ENCODE measurements around the gene RUFY3.

DNA sequence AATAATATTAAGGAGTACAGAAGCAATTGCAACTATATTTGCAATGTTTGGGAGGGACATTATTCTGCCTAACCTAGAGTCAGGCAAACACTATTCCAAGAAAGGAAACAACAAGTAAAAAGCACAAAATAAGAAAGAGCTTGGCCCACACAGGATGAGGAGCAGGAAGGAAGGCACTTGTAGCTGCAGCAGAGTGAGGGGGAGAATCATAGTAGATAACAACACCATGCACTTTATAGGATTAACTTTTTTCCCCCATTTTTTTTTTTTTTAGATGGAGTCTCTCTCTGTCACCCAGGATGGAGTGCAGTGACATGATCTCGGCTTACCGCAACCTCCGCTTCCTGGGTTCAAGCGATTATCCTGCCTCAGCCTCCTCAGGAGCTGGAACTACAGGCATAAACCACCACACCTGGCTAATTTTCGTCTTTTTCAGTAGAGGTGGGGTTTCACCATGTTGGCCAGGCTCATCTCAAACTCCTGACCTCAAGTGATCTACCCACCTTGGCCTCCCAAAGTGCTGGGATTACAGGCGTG is 45.1 kb upstream of the RUFY3 start:
- TF ChIP-seq, protein P1, sequence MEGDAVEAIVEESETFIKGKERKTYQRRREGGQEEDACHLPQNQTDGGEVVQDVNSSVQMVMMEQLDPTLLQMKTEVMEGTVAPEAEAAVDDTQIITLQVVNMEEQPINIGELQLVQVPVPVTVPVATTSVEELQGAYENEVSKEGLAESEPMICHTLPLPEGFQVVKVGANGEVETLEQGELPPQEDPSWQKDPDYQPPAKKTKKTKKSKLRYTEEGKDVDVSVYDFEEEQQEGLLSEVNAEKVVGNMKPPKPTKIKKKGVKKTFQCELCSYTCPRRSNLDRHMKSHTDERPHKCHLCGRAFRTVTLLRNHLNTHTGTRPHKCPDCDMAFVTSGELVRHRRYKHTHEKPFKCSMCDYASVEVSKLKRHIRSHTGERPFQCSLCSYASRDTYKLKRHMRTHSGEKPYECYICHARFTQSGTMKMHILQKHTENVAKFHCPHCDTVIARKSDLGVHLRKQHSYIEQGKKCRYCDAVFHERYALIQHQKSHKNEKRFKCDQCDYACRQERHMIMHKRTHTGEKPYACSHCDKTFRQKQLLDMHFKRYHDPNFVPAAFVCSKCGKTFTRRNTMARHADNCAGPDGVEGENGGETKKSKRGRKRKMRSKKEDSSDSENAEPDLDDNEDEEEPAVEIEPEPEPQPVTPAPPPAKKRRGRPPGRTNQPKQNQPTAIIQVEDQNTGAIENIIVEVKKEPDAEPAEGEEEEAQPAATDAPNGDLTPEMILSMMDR (IDR thresholded peaks at IDR 0.05; ENCODE audit: insufficient read depth, low read length), result no peak
- TF ChIP-seq POLR2AphosphoS5 (IDR thresholded peaks at IDR 0.05; ENCODE audit: low read depth), result no peak
- TF ChIP-seq, protein P2, sequence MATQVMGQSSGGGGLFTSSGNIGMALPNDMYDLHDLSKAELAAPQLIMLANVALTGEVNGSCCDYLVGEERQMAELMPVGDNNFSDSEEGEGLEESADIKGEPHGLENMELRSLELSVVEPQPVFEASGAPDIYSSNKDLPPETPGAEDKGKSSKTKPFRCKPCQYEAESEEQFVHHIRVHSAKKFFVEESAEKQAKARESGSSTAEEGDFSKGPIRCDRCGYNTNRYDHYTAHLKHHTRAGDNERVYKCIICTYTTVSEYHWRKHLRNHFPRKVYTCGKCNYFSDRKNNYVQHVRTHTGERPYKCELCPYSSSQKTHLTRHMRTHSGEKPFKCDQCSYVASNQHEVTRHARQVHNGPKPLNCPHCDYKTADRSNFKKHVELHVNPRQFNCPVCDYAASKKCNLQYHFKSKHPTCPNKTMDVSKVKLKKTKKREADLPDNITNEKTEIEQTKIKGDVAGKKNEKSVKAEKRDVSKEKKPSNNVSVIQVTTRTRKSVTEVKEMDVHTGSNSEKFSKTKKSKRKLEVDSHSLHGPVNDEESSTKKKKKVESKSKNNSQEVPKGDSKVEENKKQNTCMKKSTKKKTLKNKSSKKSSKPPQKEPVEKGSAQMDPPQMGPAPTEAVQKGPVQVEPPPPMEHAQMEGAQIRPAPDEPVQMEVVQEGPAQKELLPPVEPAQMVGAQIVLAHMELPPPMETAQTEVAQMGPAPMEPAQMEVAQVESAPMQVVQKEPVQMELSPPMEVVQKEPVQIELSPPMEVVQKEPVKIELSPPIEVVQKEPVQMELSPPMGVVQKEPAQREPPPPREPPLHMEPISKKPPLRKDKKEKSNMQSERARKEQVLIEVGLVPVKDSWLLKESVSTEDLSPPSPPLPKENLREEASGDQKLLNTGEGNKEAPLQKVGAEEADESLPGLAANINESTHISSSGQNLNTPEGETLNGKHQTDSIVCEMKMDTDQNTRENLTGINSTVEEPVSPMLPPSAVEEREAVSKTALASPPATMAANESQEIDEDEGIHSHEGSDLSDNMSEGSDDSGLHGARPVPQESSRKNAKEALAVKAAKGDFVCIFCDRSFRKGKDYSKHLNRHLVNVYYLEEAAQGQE (IDR thresholded peaks at IDR 0.05; ENCODE audit: insufficient replicate concordance, low read depth), result no peak
- TF ChIP-seq GABPA (IDR thresholded peaks at IDR 0.05; ENCODE audit: low read depth), result no peak
- no peak for TF ChIP-seq SPI1 (IDR thresholded peaks at IDR 0.05; ENCODE audit: borderline replicate concordance, low read depth)
